GM12892 (cell line): ENCODE data around the gene FAH.

Experiments
- POLR2A ChIP-seq: IDR thresholded peaks from 2 replicates; pipeline ENCODE4 v1.6.1; 2011; ENCODE audit warnings: low read depth, low read length, control low read depth
- POLR2AphosphoS5 ChIP-seq: IDR thresholded peaks from 2 replicates; pipeline ENCODE4 v1.6.1; 2011; ENCODE audit warnings: low read depth, low read length, control low read depth
- TAF1 ChIP-seq: IDR thresholded peaks from 2 replicates; pipeline ENCODE4 v1.6.1; 2011; ENCODE audit warnings: low read depth, mild to moderate bottlenecking, control low read depth, low read length, borderline replicate concordance

DNA sequence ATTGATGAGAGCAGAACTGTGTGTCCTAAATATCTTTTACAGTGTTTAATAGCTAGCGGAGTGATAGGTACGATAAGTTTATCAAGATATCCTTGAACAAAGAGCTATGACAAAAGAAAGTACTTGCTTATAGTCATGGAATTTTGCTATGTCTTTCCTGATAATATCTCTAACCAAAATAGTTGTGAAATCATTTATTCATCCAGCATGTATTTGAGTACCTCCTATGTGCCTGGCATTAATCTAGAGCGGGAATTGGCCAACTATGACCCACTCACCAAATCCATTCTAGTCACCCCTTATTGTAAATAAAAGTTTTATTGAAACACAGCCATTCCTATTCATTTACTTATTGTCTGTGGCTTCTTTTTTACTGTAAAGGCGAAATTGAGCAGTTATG lies 46.7 kb upstream of the FAH start:
- TF ChIP-seq POLR2A (no peak), POLR2AphosphoS5 (no peak), TAF1 (no peak)
